Left forelimb (tissue), 1 donor: Measurements from ENCODE around the gene MYO9A.

Experiments used
- DNase-seq: peaks from one replicate; pipeline ENCODE4 v3.0.0-alpha.2; 2018; ENCODE audit warnings: low spot score

The MYO9A gene, protein sequence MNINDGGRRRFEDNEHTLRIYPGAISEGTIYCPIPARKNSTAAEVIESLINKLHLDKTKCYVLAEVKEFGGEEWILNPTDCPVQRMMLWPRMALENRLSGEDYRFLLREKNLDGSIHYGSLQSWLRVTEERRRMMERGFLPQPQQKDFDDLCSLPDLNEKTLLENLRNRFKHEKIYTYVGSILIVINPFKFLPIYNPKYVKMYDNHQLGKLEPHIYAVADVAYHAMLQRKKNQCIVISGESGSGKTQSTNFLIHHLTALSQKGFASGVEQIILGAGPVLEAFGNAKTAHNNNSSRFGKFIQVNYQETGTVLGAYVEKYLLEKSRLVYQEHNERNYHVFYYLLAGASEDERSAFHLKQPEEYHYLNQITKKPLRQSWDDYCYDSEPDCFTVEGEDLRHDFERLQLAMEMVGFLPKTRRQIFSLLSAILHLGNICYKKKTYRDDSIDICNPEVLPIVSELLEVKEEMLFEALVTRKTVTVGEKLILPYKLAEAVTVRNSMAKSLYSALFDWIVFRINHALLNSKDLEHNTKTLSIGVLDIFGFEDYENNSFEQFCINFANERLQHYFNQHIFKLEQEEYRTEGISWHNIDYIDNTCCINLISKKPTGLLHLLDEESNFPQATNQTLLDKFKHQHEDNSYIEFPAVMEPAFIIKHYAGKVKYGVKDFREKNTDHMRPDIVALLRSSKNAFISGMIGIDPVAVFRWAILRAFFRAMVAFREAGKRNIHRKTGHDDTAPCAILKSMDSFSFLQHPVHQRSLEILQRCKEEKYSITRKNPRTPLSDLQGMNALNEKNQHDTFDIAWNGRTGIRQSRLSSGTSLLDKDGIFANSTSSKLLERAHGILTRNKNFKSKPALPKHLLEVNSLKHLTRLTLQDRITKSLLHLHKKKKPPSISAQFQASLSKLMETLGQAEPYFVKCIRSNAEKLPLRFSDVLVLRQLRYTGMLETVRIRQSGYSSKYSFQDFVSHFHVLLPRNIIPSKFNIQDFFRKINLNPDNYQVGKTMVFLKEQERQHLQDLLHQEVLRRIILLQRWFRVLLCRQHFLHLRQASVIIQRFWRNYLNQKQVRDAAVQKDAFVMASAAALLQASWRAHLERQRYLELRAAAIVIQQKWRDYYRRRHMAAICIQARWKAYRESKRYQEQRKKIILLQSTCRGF (N-terminal part only)

DNA sequence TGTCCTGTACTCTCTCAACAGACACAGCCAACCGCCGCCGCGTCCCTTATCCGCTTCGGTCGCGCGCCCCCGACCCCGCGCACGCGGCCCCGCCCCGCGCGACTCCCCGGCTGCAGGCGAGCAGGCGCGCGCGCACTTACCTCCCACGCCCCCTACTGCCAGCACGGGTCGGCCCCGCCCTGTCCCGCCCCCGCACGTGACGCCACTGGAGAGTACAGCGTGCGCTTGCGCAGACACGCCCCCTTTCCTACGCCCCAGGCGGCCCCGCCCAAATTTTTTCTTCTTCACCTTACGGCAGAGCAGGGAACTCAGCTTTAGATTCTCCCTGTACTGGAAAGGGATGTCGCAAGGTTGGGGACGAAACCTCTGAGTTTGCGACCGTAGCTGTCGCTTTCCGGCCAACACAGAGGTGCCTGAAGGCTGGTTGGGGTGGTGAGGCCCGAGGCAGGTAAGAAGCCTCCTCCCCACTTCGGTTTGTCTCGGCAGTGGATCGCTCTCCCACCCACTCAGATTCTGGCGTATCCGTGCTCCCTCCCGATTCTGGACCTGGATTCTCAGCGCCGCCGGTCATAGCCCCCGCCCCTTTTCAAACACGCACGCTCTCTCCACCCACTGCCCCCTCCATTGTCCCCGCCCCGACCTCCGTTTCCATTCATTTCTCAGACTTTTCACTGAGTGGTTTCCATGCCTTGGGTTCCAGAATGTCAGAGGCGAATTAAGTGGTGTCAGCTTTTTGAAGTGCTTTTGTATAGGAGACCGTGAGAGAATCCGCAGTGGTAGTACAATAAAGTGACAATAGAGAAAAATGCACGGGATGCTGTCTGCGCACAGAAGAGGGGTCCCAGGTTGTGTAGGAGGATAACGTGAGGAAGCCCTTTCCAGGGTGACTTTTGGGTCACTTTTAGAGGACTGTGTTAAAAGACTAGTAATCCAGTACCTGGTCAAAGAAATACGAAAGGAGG is at the start of gene MYO9A, which contains the start of gene SENP8:
MYO9A (minus strand) TSS at position 134 of the 962 bp plus-strand sequence. CDS start 71,587 bp downstream, outside the sequence.
SENP8 (plus strand) TSS at position 387 of the 962 bp plus-strand sequence. CDS start 21,221 bp downstream, outside the sequence.
- peak; percentile 99 for DNase-seq

DNA sequence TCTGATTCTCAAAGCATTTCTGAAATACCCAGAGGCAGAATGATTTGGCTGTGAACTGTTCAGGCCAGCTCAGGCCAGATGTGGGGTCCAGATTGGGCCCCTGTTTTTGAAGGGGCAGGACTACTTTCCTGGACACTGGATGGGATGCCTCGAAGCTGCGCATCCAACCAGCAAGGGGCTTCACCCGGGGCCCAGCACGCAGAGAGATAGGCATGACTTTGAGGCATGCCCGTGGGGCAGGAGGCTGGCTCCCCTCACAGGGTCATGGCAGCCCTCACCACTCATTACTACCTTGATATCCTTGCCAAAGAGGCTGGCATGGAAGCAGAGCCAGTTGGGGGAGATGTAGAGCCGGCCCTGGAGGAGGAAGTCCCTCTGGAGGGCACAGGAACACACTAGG is 49.5 kb upstream of the MYO9A start:
- no peak for DNase-seq

DNA sequence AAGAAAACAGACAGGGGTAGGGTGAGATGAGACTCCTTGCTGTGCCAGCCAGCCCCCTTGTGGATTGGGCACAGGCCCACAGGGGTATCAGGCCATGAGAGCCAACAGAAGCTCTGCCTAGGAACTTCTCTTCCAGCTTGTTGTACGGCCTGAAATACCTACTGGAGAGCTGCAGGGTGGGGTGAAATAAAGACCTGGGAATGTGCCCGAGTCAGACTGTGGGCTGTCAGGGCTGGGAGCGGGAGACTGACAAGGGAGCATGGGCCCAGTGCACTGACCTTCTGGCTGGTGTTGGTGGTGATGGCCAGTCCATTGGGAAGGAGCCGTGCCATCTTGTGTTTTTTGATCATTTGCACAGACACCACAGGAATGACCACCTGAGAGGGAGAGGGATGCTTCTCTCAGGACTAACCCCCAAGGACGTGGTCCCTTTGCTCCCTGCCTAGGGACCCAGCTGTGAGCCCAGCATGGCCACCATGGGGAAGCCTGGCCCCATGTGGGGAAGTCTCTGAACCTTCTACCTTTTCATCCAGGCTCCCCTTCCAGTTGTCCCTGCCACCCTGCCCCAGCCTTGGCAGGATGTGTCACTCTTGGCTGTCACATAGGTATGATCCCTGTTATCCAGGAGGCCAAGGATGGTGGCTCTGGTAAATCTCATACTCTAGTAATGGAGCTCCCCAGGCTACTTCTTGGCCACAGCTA is 48.9 kb upstream of the MYO9A start:
- no peak for DNase-seq

DNA sequence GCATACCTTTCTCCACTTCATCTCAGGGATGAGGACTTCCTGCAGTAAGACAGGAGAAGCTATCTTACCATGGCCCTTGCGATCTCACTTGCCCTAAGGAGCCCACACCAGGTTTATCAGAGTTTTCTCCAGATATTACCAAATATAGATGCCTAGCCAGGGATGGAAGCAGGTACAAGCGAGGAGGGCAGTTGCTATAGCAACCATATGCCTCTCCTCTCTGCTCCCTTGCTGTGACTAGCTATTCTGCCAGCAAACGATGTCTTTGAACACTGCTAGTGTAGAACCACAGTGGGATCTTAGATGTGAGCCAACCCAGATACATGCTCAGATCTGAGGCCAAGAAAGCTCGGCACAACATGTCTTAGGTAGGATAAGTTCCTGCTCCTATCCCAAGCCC is 45.8 kb upstream of the MYO9A start:
- no peak for DNase-seq

DNA sequence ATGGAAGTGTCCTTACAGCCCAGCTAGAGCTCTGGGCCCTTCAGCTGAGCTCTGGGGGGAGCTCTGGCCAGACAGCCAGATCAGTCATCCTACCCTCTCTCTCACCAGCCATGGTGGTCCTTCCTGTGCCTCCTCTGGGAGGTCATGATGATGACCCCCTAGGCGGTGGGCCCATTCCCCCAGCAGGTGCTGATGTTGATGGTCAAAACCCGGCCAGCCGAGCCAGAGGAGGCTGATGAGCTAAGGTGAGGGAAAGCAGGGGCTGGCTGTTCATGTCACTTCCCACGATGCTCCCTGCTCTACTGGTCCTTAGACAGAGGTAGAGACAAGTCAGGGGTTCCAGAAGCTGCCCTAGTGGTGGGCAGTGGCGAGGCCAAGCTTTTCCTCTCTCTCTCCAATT is 44.6 kb upstream of the MYO9A start:
- DNase-seq: no peak

DNA sequence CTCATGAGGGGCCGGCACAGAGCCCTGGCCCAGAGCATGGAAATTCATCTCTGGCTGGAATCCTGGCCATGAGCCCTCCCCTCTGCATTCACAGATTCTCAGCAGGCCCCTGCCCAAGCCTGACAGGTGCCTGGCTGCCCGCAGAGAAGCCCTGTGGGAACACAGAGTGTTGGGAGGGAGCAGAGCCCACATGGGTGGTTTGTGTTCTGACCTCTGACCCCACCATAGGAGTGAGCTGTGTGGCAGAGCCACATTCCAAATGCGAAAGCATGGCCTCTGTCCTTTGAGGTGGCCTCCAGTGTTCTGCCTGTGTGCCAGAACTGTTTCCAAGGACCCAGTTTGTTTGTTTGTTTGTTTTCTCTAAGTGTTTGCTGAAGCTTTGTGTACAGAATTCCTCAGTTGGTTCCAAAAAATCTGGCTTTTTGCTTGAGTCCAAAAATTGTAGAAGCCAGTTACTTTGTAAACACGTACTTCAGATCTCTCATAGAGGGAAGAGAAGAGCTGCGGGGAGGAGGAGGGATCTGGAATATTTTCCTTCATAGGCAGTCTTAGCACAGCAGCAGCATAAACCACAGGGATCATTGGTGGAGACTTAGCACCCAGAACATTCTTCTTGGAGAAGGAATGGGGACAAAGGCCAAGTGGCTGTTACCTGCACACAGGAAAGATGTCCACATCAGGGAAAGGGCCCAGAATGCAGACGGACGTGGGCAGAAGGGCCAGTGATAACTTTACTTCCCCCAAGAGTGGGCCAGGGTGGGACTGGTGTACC is 43.6 kb upstream of the MYO9A start:
- no peak for DNase-seq

DNA sequence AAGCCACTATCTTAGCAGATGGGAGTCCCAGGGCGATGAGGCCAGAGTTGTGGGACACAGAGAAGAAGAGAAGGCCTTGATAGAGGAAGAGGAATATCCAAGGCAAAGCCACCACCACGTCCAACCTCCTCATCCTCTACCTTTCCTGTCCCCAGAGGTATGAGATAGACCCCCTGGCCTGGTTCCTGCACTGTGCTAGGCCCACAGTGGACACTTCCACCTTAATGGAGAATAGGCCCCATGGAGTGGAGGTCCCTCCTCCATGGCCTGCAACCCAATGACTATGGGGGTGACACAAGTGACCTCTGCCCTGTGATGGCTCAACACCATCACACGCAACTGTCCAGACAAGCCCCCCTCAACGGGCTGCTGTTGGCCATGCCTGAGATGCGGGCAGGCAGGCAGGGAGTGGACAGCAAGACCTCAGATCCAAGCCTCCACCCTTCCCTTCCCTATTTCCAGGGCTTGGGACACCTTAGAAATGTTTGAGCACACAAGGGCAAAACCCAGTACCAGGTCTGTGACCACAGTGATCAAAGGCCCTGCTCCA is 42.8 kb upstream of the MYO9A start:
- DNase-seq: peak; percentile 53

DNA sequence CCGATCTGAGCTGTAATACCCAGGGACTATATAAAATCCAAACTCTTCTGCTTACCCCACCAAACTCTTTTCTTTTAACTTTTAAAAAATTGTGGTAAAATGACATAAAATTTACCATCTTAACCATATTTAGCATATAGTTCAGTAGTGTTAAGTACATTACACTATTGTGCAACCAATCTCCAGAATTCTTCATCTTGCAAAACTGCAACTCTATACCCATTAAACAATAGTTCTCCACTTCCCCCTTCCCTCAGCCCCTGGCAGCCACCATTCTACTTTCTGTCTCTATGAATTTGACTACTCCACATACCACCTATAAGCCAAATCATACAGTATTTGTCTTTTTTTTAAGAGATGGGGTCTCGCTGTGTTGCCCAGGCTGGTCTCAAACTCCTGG is 39.0 kb upstream of the MYO9A start:
- no peak for DNase-seq

DNA sequence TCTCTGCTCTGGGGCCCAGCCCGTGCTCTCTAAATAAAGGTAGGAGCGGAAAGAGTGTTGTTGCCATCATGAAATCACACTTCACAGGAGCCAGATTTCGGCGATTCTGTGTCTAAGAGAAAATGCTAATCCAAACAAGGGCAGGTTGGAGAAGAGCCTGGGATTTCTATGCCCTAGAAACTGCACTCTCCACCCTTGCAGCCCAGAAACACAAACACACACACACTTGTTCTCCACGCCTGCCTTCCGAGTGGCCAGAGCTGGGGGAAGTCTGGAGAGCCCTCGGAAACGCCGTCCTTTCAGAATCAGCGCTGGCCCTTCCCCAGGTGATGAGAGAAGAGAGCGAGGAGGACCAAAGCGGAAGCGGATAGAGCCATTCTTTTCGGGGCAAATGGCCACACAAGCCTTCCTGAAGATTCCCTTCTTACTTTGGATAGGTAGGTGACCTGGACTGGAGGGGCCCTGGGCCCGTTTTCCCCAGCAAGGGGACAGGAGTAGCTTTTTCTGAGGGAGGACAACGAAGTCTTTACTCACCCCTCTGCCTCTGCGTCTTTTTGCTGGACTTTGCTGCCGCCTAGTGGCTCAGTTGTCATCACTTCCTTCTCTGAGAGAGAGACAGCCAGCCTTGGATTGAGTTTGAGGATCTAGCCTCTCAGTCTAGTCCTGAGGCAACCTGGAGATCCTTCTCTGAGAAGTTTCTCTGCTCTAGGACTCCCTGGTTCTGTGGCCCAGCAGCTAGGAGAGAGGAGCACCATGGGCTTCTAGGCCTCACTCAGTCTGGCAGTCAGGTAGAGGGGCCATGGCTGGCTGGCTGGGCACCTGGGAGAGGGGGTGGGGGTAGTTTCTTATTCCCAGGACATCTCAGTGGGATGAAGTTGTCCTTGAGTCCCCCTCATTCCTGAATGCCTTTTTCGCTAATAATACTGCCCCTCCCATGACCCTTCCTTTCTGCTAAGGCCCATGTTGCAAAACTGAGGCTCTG is 38.0 kb upstream of the MYO9A start:
- peak; percentile 86 for DNase-seq

DNA sequence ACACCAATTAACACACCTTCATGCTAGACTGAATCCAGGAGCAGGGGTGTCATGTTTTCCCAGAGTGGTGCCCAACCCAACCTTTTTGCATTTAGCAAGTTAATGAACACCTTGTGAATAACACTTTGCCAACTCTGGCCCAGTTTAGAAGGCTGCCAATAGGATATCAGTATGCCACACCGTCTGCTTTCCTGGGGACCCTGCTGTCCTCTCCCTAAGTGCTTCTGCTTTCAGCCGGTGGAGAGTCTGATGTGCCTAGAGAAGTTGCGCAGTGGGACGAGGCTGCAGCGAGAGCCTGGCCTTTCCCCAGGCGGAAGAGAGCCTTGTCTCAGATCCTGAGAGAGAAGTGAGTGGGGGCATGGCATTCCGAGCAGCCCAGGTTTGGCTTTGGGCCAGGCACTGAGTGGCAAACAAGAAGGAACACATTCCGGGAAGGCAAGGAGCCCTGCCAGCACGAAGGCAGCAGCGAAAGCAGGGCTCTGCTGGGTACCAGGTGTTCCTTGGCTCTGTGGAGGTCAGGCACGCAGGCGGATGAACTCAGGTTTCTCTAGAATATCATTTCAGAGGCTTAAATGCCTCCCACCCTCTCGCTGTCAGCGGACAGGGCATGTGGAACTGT is 37.2 kb upstream of the MYO9A start:
- DNase-seq: no peak

DNA sequence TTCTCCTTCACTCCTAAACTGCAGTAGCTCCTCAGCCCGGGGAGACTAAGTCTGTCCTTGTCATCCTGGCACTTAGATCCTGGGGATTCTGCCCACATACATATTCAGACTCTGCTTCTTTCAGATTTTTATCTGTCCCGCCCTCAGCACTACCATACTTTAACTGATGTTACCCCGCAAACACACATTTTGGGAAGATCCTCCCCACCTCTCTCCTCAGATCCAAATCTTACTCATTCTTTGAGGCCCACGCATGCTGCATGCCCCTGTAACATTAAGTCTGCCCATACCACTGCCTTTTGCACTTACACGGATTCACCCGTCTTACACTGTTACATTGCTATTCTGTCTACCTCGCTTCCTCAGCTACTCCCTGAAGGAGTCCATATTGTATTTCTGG is 36.4 kb upstream of the MYO9A start:
- no peak for DNase-seq

DNA sequence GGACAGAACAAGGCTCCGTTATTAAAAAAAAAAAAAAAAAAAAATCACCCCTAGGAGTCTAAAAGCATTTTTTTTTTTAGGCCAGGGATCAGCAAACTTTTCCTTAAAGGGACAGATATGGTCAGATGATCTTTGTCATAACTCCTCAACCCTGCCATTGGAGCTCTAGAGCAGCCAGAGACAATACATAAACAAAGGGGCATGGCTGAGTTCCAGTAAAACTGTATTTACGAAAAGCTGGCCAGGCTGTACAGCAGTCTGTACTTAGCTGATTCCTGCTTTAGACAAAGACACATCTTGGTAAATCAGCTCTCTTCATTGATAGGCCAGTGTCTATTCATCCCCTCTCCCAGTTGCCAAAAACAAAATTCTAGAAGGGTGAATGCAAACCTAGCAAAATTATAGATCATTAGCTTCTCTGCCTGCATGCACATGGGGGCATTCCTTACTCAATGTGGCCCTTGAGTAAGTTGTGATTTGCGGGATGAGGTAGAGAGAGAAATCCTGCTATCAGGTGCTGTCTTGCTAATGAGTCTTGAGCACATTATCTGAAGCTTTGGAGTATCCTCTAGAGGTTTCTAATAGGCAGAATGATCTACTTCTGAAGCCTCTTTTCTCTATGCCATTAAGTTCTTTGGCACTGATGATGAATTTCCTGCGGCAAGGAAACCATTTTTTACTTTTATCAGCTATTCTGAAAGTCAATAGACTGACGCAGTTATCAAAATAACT is 35.5 kb upstream of the MYO9A start:
- no peak for DNase-seq

DNA sequence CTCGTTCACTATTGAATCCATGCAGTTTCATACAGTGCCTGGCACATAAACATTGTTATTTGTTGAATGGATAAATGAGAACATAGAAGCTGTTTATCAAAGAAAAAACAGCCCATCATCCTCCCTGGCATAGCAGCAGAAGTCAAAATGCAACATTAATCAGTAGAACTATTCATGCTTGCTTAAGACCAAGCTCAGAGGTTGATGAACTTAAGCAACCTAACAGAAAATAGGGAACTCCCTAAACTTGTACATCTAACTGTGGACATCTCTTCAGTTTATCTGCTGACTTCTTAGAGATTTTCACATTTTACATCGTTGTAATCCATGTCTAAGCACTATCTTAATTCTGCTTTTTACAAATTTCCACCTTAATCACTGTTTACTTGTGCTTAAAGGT is 29.5 kb upstream of the MYO9A start:
- no peak for DNase-seq

DNA sequence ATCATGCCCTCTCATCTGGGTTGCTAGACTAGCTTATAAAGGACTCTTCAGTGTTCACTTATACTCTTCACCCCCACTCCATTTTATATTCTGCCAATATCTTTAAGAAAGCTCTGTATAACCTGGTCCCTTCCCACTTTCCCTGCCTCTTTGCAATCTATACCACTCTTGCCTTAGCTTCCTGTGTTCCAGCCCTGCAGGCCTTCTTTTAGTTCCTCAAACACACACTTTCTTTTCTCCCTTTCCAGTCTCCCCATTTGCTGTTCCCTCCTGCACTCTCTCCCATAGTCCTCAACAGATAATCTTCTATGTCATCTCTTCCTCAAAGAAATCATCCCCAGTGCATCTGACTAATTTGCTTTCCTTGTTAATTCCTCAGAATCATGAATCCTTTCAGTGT is 29.0 kb upstream of the MYO9A start:
- no peak for DNase-seq

DNA sequence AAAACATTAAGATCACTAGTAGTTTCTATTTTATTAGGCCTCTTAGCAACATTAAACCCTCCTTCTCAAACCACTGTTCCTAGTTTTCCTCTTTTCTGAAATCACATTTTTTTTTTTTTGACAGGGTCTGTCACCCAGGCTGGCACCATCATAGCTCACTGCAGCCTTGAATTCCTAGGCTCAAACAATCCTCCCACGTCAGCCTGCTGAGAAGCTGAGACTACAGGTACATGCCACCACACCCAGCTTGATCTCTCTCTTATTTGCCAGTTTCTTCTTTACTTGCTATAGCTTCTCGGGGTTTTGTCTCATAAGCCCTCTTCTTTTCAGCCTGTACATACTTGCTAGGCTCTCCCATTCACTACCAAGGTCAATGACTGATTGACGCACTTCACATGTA is 28.3 kb upstream of the MYO9A start:
- DNase-seq: no peak

DNA sequence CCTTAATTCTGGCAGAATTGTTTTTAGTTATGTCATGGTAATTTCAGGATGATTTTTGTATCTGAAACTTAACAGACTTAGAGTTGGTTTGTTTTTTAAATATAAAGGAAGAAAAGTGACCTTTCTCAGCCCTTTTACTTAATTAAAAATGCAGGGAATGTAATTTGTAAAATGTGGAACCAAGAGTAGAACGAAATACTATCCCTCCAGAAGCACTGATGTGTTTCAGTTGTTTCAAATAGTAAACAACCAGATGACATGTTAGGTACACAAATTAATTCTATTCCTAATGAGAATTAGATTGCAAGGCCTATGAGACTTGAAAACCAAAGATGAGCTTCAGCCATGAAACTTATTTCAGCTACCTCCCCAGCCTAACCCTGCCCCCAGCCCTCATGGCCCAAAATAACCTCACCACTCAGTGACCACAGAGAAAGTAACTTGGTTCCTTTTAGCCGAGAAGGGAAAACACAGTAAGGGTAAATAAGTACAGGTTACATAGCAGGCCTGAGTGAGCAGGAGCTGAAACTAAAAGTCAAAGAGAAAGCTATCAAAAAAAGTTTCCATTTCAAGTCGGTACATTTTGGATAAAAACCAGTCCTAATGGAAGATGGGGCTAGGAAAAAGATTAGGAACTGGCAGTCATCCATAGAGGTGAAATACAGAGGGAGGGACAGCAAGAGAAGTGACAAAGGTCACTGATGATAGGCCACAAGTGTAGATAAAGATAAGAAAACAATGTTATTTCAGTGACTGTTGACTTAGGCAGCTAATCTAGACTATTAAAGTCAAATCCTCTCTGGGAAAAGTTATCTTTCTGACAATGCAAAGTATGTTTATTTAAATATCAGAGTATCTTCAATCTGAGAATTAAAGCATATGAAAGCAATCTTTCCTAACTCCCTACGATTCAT is 23.5 kb upstream of the MYO9A start:
- DNase-seq: no peak
